Neural cell (in vitro differentiated cells): ENCODE results near the gene METTL8.
A peak's percentile ranks its signal among the peaks of the same experiment; 100 is the strongest.

Experiments used
- CTCF ChIP-seq: fragments of 450-650 bp; IDR thresholded peaks from 2 replicates; pipeline ENCODE4 v1.5.1; 2014; ENCODE audit warnings: antibody characterized with exemption, mild to moderate bottlenecking, moderate library complexity; ENCODE audit not compliant: poor library complexity, severe bottlenecking
- EP300 ChIP-seq: fragments of 450-650 bp; conservative IDR thresholded peaks from 2 replicates; pipeline ENCODE4 v1.6.1; 2014; ENCODE audit warnings: antibody characterized with exemption, mild to moderate bottlenecking, moderate library complexity; ENCODE audit not compliant: poor library complexity, severe bottlenecking
- EZH2 ChIP-seq: fragments of 200-600, 300-800 bp; shearing (Covaris generic), sonication (generic); IDR thresholded peaks from 2 replicates; pipeline ENCODE4 v1.6.1; 2014; ENCODE audit warnings: antibody characterized with exemption, low read length, borderline replicate concordance, mild to moderate bottlenecking; ENCODE audit not compliant: insufficient read depth, poor library complexity, severe bottlenecking
- MXI1 ChIP-seq: fragments of 450-650 bp; conservative IDR thresholded peaks from 2 replicates; pipeline ENCODE4 v1.6.1; 2014; ENCODE audit warnings: antibody characterized with exemption, mild to moderate bottlenecking; ENCODE audit not compliant: poor library complexity, severe bottlenecking
- POLR2AphosphoS5 ChIP-seq: IDR thresholded peaks from 2 replicates; pipeline ENCODE4 v1.6.1; 2012
- RAD21 ChIP-seq: fragments of 450-650 bp; conservative IDR thresholded peaks from 2 replicates; pipeline ENCODE4 v1.6.1; 2014; ENCODE audit warnings: antibody characterized with exemption, mild to moderate bottlenecking, moderate library complexity
- REST ChIP-seq: IDR thresholded peaks from 2 replicates; pipeline ENCODE4 v1.6.1; 2012; ENCODE audit warnings: borderline replicate concordance
- SMC3 ChIP-seq: fragments of 450-650 bp; conservative IDR thresholded peaks from 2 replicates; pipeline ENCODE4 v1.6.1; 2014; ENCODE audit warnings: antibody characterized with exemption, mild to moderate bottlenecking, moderate library complexity; ENCODE audit not compliant: poor library complexity
- TAF1 ChIP-seq: IDR thresholded peaks from 2 replicates; pipeline ENCODE4 v1.6.1; 2012; ENCODE audit warnings: low read depth

DNA sequence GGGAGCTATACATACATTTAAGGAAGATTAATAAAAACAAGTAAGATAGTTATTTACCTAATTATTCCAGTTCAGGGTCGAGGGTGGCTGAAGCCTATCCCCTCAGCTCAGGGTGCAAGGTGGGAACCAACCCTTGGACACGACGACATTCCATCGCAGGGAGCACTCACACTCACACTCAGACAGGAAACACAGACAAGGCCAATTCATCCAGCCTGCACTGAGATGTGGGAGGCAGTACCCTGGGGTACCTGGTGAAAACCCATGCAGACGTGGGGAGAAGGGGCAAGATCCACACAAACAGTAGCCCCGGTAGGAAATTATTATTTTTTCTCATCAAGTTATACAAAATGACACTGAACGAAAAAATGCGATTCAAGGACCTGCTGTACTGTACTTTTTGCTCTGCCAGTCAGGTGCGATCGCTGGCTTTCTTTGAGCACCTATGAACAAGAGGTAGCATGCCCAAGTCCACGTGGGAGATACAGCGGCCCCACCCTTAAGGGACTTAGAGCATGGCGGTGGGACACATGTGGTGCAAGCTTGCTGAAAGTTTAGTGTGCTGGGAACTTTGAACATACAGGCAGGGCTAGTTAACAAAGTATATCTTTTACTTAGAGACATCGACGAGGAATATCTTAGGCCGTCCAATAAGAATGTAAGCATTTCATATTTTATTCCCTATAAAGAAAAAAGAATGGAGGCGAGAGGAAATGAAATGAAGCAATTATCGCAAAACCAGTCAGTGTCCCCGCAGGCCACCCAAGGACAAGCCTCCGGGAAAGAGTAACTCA is 624 bp downstream of the METTL8 start:
- no peak for TF ChIP-seq EZH2
- TF ChIP-seq CTCF: no peak
- TF ChIP-seq SMC3: no peak
- TF ChIP-seq POLR2AphosphoS5: no peak
- TF ChIP-seq TAF1: no peak
- no peak for TF ChIP-seq EP300
- no peak for TF ChIP-seq REST
- TF ChIP-seq MXI1: peak; percentile 58
- no peak for TF ChIP-seq RAD21
